Peyer's patch (tissue), 4 donors: ENCODE results near the gene CCDC186. TPM values are rescaled to one million over a fixed set of nuclear protein-coding genes. Genes with fewer than 3 reads are reported as not detected.

ENCODE experiments used
- DNase-seq, 3 donors: peaks; one replicate each; pipeline ENCODE4 v3.0.0-alpha.2; 2017 to 2019
- H3K27ac ChIP-seq, 4 donors: fragments of 200-600 bp; sonication (generic); one replicate each; pipeline ENCODE4 v1.5.1; 2016 to 2019
- H3K27me3 ChIP-seq, 2 donors: fragments of 200-600 bp; sonication (generic); one replicate each; pipeline ENCODE4 v1.5.1; 2019
- H3K36me3 ChIP-seq, 3 donors: fragments of 200-600 bp; sonication (generic); one replicate each; pipeline ENCODE4 v1.5.1; 2016 to 2019
- H3K4me1 ChIP-seq, 4 donors: fragments of 200-600 bp; sonication (generic); one replicate each; pipeline ENCODE4 v1.5.1; 2016 to 2019
- H3K4me3 ChIP-seq, 4 donors: fragments of 200-600 bp; sonication (generic); 1 replicate in 3 of 4; 2 replicates in 1 of 4; pipeline ENCODE4 v1.5.1; 2016 to 2019; ENCODE audit warnings: mild to moderate bottlenecking in 1 of 4
- H3K9me3 ChIP-seq, 4 donors: fragments of 200-600 bp; sonication (generic); one replicate each; pipeline ENCODE4 v1.5.1; 2016 to 2019; ENCODE audit warnings: mild to moderate bottlenecking in 1 of 4
- POLR2A ChIP-seq, 2 donors: fragments of 450-650 bp; IDR thresholded peaks; one replicate each; pipeline ENCODE4 v1.5.1; 2017; ENCODE audit warnings: antibody characterized with exemption in 2 of 2, mild to moderate bottlenecking in 2 of 2, moderate library complexity in 2 of 2
- total RNA-seq, 4 donors: library from RNA; depleted of rRNA; stranded (reverse); fragments of >200 nt; gene quantifications; one replicate each; pipeline ENCODE4 v1.1.0, GENCODE V29; 2016
- TF ChIP-seq, protein P1 (sequence below), 6 experiments: fragments of 450-650 bp in 4 of 6; fragments of 200-600 bp in 2 of 6; sonication (generic) in 1 of 6; IDR thresholded peaks; one replicate each; pipeline ENCODE4 v1.5.1; 2017 to 2019; ENCODE audit warnings: antibody characterized with exemption in 6 of 6, mild to moderate bottlenecking in 3 of 6, moderate library complexity in 1 of 6

CCDC186 gene
- total RNA-seq, 4 donors from 2014 or later = 30.5 to 68.0 (median 50.9) TPM

DNA sequence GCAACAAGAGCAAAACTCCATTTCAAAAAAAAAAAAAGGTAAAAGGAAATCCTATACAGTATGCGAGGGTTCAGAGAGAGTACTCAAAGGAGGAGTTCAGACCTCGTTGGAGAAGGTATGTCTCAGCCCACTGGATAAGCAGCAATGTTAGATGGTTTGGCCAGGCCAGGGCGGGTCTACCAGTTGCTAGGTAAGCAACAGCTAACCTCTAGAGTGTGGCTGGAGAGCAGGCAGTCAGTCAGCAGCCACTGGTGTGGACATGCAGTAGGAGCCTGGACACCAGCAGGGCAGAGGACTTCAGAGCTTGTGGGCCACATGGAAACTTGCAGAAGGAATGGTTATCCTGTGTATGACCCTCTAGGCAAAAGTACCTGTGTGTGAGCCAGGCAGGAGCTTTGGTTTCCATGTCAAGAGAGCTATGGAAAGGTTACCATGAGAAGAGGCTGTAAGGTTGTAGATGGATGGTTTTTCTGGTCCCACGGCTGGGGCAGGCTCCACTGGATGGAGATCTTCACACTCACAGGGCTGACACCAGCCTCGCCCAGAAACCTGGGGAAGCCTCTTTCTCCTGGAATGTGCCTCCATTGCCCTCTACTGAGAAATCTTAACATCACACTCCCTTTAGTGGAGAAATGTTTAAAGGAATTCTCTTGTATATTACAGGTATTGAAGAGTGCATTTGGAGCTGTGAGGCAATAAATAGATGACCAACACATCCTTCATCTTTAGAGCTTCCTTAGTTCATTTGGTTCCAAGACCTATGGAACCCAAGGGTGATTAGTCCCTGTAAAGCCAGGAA lies 63.6 kb downstream of the CCDC186 start:
- TF ChIP-seq, protein P1, sequence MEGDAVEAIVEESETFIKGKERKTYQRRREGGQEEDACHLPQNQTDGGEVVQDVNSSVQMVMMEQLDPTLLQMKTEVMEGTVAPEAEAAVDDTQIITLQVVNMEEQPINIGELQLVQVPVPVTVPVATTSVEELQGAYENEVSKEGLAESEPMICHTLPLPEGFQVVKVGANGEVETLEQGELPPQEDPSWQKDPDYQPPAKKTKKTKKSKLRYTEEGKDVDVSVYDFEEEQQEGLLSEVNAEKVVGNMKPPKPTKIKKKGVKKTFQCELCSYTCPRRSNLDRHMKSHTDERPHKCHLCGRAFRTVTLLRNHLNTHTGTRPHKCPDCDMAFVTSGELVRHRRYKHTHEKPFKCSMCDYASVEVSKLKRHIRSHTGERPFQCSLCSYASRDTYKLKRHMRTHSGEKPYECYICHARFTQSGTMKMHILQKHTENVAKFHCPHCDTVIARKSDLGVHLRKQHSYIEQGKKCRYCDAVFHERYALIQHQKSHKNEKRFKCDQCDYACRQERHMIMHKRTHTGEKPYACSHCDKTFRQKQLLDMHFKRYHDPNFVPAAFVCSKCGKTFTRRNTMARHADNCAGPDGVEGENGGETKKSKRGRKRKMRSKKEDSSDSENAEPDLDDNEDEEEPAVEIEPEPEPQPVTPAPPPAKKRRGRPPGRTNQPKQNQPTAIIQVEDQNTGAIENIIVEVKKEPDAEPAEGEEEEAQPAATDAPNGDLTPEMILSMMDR (IDR thresholded peaks at IDR 0.05) = peak in 4 of 6 experiments; percentile 8 to 53 (median 50)
- no peak for TF ChIP-seq POLR2A (IDR thresholded peaks at IDR 0.05)
- Histone ChIP-seq H3K9me3 (no peaks in the 10 kb centered on the region), H3K27me3 (no peaks in the 10 kb centered on the region), H3K4me1 (no peaks in the 10 kb centered on the region), H3K4me3 (no peak overlapping the region), H3K27ac (no peak overlapping the region), H3K36me3 (no peaks in the 10 kb centered on the region)
- no peak for DNase-seq

GRCh38 chr10:114103284-114103683 lies 70.7 kb downstream of the CCDC186 start:
- Histone ChIP-seq H3K9me3 (no peaks in the 10 kb centered on the region), H3K36me3 (no peaks in the 10 kb centered on the region), H3K4me3 (no peak overlapping the region), H3K27ac (no peak overlapping the region), H3K4me1 (peaks cover 0 to 10% (median 3%) of the 10 kb centered on the region in 4 donors), H3K27me3 (no peaks in the 10 kb centered on the region)
- DNase-seq = no peak
- TF ChIP-seq, protein P1 (IDR thresholded peaks at IDR 0.05) = peak in 5 of 6 experiments; percentile 43 to 83 (median 80)
- TF ChIP-seq POLR2A (IDR thresholded peaks at IDR 0.05) = no peak

DNA sequence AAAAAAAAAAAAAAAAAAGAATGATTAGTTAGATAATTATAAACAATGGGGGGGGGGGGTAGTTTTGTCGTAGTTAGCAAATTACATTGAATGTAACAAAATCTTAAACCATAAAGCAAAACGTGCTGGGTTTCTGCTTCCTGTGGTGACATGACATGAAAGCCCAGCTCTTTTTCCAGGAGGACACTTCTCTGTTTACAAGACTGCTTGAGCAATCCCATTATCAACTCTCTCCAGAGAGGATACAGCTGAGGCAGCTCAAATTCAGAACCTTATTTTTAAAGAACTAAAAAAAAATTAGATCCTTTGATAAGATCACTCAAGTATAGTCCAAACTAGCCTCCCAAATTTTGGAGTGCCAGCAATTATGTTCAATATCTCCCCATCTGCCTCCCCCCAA lies 71.7 kb downstream of the CCDC186 start:
- H3K27me3 ChIP-seq = no peaks in the 10 kb centered on the region
- H3K4me1 ChIP-seq = peaks cover 0 to 10% (median 3%) of the 10 kb centered on the region in 4 donors
- TF ChIP-seq POLR2A (IDR thresholded peaks at IDR 0.05) = no peak
- TF ChIP-seq, protein P1 (IDR thresholded peaks at IDR 0.05) = no peak
- no peak overlapping the region for H3K27ac ChIP-seq
- no peaks in the 10 kb centered on the region for H3K36me3 ChIP-seq
- no peaks in the 10 kb centered on the region for H3K9me3 ChIP-seq
- H3K4me3 ChIP-seq = no peak overlapping the region
- no peak for DNase-seq

- peak in 2 of 3 donors; percentile 50 to 66 for DNase-seq
- H3K27me3 ChIP-seq = no peaks in the 10 kb centered on the region
- H3K4me1 ChIP-seq = peaks cover 0 to 10% (median 3%) of the 10 kb centered on the region in 4 donors
- no peaks in the 10 kb centered on the region for H3K36me3 ChIP-seq
- H3K9me3 ChIP-seq = no peaks in the 10 kb centered on the region
- TF ChIP-seq, protein P1 (IDR thresholded peaks at IDR 0.05) = no peak
- no peak for TF ChIP-seq POLR2A (IDR thresholded peaks at IDR 0.05)
- H3K27ac ChIP-seq = peak overlapping the region in 1 of 4 donors; percentile 36
- H3K4me3 ChIP-seq = peak overlapping the region; percentile 12 to 51 (median 35)
Measured at GRCh38 chr10:114100848-114101741, 72.9 kb downstream of the CCDC186 start.

GRCh38 chr10:114096864-114097263 lies 77.1 kb downstream of the CCDC186 start:
- Histone ChIP-seq H3K4me3 (no peak overlapping the region), H3K36me3 (no peaks in the 10 kb centered on the region), H3K27ac (no peak overlapping the region), H3K4me1 (peaks cover 0 to 10% (median 3%) of the 10 kb centered on the region in 4 donors), H3K9me3 (no peaks in the 10 kb centered on the region), H3K27me3 (no peaks in the 10 kb centered on the region)
- no peak for DNase-seq
- TF ChIP-seq, protein P1 (IDR thresholded peaks at IDR 0.05) = no peak
- TF ChIP-seq POLR2A (IDR thresholded peaks at IDR 0.05) = no peak
